Heart left ventricle (tissue), 16 donors: ENCODE measurements around the gene ZBTB21. TPM values are rescaled to one million over a fixed set of nuclear protein-coding genes. Genes with fewer than 3 reads are reported as not detected.

Experiments used
- ATAC-seq, 4 donors: fragments of 200-7000 bp; cut with Tn5 transposase; one replicate each; pipeline ENCODE4 v1.9.1; 2020 to 2022; ENCODE audit warnings: moderate library complexity in 4 of 4, mild to moderate bottlenecking in 3 of 4, moderate number of reproducible peaks in 1 of 4
- DNase-seq, 5 donors: peaks; one replicate each; pipeline ENCODE4 v3.0.0-alpha.2; 2020
- H3K27ac ChIP-seq, 12 donors: fragments of 200-600 bp; sonication (generic) in 4 of 12; one replicate each; pipeline versions ENCODE4 v1.5.0 to v1.8.0; 2016 to 2022; ENCODE audit warnings: mild to moderate bottlenecking in 2 of 12
- H3K27me3 ChIP-seq, 9 donors: fragments of 200-600 bp; sonication (generic) in 2 of 9; one replicate each; pipeline versions ENCODE4 v1.5.1 to v1.8.0; 2016 to 2022; ENCODE audit warnings: mild to moderate bottlenecking in 3 of 9
- H3K36me3 ChIP-seq, 9 donors: fragments of 200-600 bp; sonication (generic) in 2 of 9; one replicate each; pipeline versions ENCODE4 v1.5.0 to v1.8.0; 2018 to 2022; ENCODE audit warnings: mild to moderate bottlenecking in 2 of 9
- H3K4me1 ChIP-seq, 12 donors: fragments of 200-600 bp; sonication (generic) in 4 of 12; one replicate each; pipeline versions ENCODE4 v1.5.0 to v1.8.0; 2016 to 2022; ENCODE audit warnings: mild to moderate bottlenecking in 3 of 12
- H3K4me3 ChIP-seq, 12 donors: fragments of 200-600 bp; sonication (generic) in 4 of 12; one replicate each; pipeline versions ENCODE4 v1.5.0 to v1.8.0; 2017 to 2022; ENCODE audit warnings: mild to moderate bottlenecking in 9 of 12, moderate library complexity in 4 of 12
- H3K9me3 ChIP-seq, 12 donors: fragments of 200-600 bp; sonication (generic) in 4 of 12; one replicate each; pipeline versions ENCODE4 v1.5.0 to v1.8.0; 2016 to 2022; ENCODE audit warnings: mild to moderate bottlenecking in 1 of 12
- CTCF ChIP-seq, 12 donors: fragments of 200-600 bp; sonication (generic) in 4 of 12; IDR thresholded peaks; one replicate each; pipeline versions ENCODE4 v1.5.0 to v1.8.0; 2018 to 2022; ENCODE audit warnings: antibody characterized with exemption in 12 of 12, mild to moderate bottlenecking in 5 of 12
- POLR2A ChIP-seq, 2 donors: fragments of 450-650 bp; IDR thresholded peaks; one replicate each; pipeline ENCODE4 v1.6.1; 2017; ENCODE audit warnings: antibody characterized with exemption in 2 of 2, mild to moderate bottlenecking in 2 of 2, moderate library complexity in 2 of 2
- WGBS, 4 donors: extraction: QIAGEN DNeasy Blood & Tissue Kit in 2 of 4; methylation state at CpG; one replicate each; pipeline versions ENCODE4 v1.1.5 to v1.1.7; 2013 to 2018; 5-methylcytosine and 5-hydroxymethylcytosine counted together
- intact Hi-C, 10 donors: fragments of 100-400 bp; cut with DNase I; formaldehyde crosslinking; loops; one replicate each; pipeline versions ENCODE4 v1.11.1 to v1.14.2; 2022
- polyA plus RNA-seq, 2 donors: library from polyadenylated mRNA; stranded (reverse); fragments of 200-250 nt; gene quantifications; one replicate each; pipeline ENCODE4 v1.2.3, GENCODE V29; 2013
- total RNA-seq, 9 donors: library from RNA; depleted of rRNA in 2 of 9; stranded (reverse); fragments of >200 nt in 2 of 9; fragmentation: NEBNext Ultra II Directional in 3 of 9; extraction: Animal tissue kit (Norgen Biotek cat#: 25700) in 3 of 9; gene quantifications; one replicate each; pipeline versions ENCODE4 v1.1.0 to v1.2.4, GENCODE V29; 2016 to 2023
- donor health status: ischemic (EF 13 %, LVEDD 7.1; RV severe dilation, severe dysfunction).
- donor health status: healthy with polysubstance abuse.
- donor health status: DM: no; HTN: yes; CAD: no.
- donor health status: DM: no; HTN: no; CAD: no.
- donor health status: ischemic (EF 25% LVEDD 6.9; RV normal size, moderate dysfunction).
- donor health status: ischemic (EF 25% LVEDD 5.7; RV mildly dilated, moderate dysfunction).
- donor health status: healthy.
- donor health status: DM: yes; HTN: yes; CAD: no.
- donor health status: ischemic (EF 35%, LVEDD 5.7; RV mildly dilated, moderate dysfunction).
- donor health status: nonischemic (EF 11% LVEDD 7.7; RV severe dilation, severe dysfunction).
- donor health status: DM: yes; HTN: yes; CAD: no.
- donor health status: PGD.
- donor health status: ischemic (EF 29% LVEDD 5.4; RV normal size, mild dysfunction).
- donor health status: nonischemic (EF 23%, LVEDD 6.1; RV moderate dilation, normal function).

ZBTB21 gene
- total and polyA plus RNA-seq, 11 donors: 1.2 to 10.2 (median 6.1) TPM

DNA sequence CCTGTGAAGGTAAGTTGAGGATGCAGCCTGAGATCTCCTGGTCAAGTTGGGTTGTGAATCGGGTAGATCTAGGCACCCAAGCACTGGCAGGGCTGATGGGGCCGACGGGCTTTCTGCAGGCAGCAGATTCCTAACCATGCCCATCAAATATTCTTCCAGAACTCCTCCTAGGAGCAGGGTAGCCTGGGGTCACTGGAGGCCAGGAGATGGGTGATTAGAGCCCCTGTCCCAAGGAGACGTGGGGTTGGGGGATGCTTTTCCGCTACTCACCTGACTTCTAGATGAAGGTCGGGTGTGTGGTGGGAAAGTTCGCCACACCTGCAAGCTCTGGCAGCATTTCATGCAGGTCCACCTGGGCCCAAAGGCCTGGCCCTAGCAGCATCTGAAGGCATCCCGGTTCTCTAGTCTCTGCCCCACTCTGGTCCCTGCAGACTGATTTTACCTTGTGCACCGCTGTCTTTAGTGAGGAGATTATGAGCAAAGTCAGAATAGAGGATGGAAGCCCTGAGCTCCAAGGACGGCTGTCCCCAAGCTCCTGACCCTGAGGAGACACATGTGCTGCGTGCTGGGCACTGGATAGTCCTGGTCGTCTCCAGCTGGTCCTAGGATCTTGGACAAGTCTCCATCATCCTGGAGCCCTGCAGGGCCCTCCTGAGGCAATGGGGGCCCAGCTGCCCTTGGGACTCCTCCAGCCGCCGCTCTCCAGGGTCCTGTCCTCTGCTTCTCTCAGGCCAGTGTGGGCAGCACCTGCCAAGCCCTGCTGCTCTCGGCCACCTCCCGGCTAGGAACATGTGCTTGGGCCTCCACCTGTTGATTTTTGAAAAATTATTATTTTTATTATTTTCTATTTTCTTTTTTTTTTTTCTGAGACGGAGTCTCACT, 34.5 kb downstream of the ZBTB21 start:
- ATAC-seq: no peak
- TF ChIP-seq POLR2A (IDR thresholded peaks at IDR 0.05): no peak
- no peak for TF ChIP-seq CTCF (IDR thresholded peaks at IDR 0.05)

DNA sequence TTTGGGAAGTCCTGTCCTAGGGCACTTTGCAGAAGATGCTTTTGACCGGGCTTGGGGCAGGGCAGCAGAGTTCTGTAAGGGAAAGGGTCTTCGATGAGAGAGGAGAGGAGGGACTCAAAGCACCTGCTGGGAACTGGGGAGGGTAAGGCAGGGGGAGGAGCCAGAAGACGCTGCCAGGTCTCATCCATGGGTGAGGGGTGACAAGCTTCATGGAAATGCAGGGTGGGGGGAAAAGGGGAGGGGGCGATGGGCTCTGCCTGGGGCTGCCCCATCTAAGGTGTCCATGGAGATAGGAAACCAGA, 35.5 kb downstream of the ZBTB21 start:
- DNase-seq (no peak), ATAC-seq (no peak)
- H3K4me1 ChIP-seq: peaks cover 0 to 14% (median 9%) of the 10 kb centered on the region in 12 donors
- 88 to 91% (median 90%) methylated on average over 4 of the region's 4 CpGs for WGBS, 4 donors
- no peaks in the 10 kb centered on the region for H3K36me3 ChIP-seq
- H3K4me3 ChIP-seq: no peak overlapping the region
- H3K27ac ChIP-seq: peak overlapping the region in 3 of 12 donors; percentile 38 to 57 (median 57)
- peaks cover 0 to 10% (median 3%) of the 10 kb centered on the region in 12 donors for H3K9me3 ChIP-seq
- intact Hi-C loops: no loop called here
- H3K27me3 ChIP-seq: no peaks in the 10 kb centered on the region
- no peak for TF ChIP-seq CTCF (IDR thresholded peaks at IDR 0.05)
- TF ChIP-seq POLR2A (IDR thresholded peaks at IDR 0.05): no peak

More for the DNA sequence above, 34.5 kb downstream of the ZBTB21 start:
- peak in 1 of 5 donors; percentile 32 for DNase-seq
- Histone ChIP-seq H3K4me1 (peaks cover 0 to 14% (median 9%) of the 10 kb centered on the region in 12 donors), H3K4me3 (no peak overlapping the region), H3K27me3 (no peaks in the 10 kb centered on the region), H3K9me3 (peaks cover 0 to 10% (median 3%) of the 10 kb centered on the region in 12 donors), H3K36me3 (no peaks in the 10 kb centered on the region), H3K27ac (no peak overlapping the region)
- intact Hi-C loops: no loop called here
- WGBS, 4 donors: 90 to 94% (median 93%) methylated on average over 17 of the region's 17 CpGs

DNA sequence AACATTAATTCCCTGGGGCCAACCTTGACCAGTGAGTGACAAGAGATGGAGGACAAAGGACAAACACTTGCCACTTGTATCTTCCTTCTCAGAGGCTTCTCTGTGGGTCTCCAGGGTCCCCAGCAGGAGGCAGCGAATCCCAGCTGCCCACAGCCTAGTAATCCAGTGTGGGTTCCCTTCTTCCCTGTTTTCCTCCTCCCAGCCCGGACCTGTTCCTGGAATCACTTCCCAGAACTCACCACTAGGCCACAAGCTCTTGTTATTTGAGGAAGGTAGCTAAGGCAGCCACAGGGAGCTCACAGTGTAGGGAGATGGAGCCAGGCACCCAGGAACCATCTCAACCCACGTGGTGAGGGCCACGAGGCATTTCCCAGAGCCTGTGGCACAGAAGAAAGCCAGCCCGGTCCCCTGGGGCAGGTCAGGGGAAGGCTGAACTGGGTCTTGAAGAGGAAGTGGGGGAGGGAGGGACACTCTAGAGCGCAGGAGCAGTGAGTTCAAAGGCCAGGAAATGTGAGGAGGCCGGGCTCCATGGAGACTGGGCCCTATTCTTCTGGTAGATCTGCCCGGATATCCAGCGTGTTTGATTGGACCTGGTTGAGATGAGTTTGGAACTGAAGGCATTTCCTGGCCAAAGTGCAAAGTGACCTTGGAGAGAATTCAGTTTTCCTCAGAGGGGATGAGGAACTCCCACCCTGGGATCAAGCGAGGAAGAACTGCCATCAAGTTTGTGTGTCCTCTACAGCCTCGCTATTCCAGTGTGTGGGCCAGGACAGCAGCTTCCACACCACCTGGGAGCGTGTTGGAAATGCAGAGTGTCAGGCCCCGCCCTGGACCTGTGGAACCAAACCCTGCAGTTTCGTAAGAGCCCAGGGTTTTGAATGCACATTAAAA, 36.1 kb downstream of the ZBTB21 start:
- Histone ChIP-seq H3K27me3 (no peaks in the 10 kb centered on the region), H3K9me3 (peaks cover 0 to 4% (median 0%) of the 10 kb centered on the region in 12 donors), H3K27ac (peak overlapping the region in 11 of 12 donors; percentile 4 to 62 (median 57)), H3K4me1 (peaks cover 0 to 14% (median 9%) of the 10 kb centered on the region in 12 donors), H3K36me3 (no peaks in the 10 kb centered on the region), H3K4me3 (no peak overlapping the region)
- intact Hi-C loops: no loop called here
- ATAC-seq (peak; percentile 64 to 95 (median 84)), DNase-seq (peak; percentile 58 to 75 (median 70))
- TF ChIP-seq POLR2A (IDR thresholded peaks at IDR 0.05) (no peak), CTCF (IDR thresholded peaks at IDR 0.05) (peak in 4 of 12 donors; percentile 8 to 20 (median 18))
- 49 to 56% (median 53%) methylated on average over 14 of the region's 14 CpGs for WGBS, 4 donors

DNA sequence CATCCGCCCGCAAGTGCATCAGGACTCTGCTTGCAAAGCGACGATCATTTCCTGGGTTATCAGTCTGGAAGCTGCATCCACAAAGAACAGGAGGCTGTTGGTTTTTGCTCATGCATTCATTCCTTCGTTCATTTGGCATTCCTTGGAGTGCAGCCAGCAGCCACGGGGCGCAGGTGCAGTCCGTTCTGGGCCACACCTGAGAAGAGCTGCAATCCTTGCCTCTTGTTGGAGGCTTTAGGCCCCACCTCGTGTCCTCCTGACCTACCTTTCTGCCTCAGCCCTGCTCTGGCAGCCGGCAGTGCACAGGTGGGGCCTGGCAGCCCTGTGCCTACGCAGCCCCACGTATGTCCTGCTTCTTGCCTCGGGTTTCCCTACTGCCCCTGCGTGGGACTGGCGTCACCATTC, 36.7 kb downstream of the ZBTB21 start:
- ATAC-seq (no peak), DNase-seq (peak in 2 of 5 donors; percentile 14 to 42)
- Histone ChIP-seq H3K36me3 (no peaks in the 10 kb centered on the region), H3K9me3 (no peaks in the 10 kb centered on the region), H3K4me1 (peaks cover 0 to 14% (median 9%) of the 10 kb centered on the region in 12 donors), H3K4me3 (no peak overlapping the region), H3K27me3 (no peaks in the 10 kb centered on the region), H3K27ac (peak overlapping the region in 6 of 12 donors; percentile 34 to 62 (median 58))
- 92 to 96% (median 93%) methylated on average over 12 to 15 of the region's 15 CpGs for WGBS, 4 donors
- TF ChIP-seq POLR2A (IDR thresholded peaks at IDR 0.05) (no peak), CTCF (IDR thresholded peaks at IDR 0.05) (no peak)
- intact Hi-C loops: no loop called here
